NCI-H2196 treated with DMSO at 0.1 percent for 48 hours (cell line): Measurements from ENCODE around the gene DNAJA1.
A peak's percentile ranks its signal among the peaks of the same experiment; 100 is the strongest.
"Not testable (repeated sequence)": the region's sequence is repeated elsewhere in the genome, so short reads cannot be mapped to it uniquely, and the experiment has no call there.

ENCODE experiments used
- DNase-seq: peaks from one replicate; lab custom pipeline; 2025; ENCODE audit not compliant: unreplicated experiment; lab: John Stamatoyannopoulos, UW

Gene DNAJA1

DNA sequence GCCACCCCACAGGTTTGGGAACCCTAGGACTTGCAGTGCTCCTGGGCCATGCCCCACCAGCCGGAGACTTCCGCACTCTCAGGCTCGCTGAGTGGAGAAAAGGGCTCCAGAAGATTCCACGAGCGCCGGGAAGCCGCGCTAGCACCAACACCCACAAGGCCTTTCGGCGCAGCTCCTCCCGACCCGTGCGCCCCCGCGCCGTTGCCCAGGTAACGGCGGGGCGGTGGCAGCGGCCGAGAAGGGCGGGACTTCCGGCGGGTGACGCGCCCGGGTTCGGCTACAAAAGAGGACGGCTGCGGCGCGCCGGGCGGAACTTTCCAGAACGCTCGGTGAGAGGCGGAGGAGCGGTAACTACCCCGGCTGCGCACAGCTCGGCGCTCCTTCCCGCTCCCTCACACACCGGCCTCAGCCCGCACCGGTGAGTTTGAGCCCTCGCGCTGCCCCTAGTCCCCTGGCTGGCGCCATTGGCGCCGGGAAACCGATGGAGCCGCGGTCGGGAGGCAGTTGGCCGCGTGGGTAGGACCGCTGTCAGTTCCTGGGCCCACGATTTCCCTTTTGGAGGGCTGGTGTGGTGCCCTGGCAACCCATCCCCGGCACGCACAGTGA lies at the start of gene DNAJA1:
TSS of gene DNAJA1 (plus strand) at position 308 of the 606 bp plus-strand sequence. CDS start 1,212 bp downstream, outside the sequence.
- peak; percentile 80 for DNase-seq

DNA sequence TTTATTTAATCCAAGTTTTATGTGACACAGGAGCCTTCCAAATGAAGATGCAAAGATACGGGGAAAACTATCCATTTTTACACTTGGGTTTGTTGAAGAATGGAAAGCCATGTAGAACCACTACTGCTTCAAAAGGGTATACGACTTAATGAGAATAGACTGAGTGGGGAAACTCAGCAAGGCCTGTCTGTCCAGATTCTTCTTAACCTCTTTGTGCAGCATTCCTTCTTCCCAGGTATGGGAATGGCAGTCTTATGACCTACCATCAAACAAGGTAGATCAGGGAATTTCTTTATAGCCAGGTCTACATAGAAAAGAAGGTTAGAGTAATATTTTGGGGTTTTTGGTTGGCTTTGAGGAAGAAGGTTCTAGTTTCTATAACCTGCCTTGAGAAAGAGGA lies 47.0 kb upstream of the DNAJA1 start:
- DNase-seq = no peak

DNA sequence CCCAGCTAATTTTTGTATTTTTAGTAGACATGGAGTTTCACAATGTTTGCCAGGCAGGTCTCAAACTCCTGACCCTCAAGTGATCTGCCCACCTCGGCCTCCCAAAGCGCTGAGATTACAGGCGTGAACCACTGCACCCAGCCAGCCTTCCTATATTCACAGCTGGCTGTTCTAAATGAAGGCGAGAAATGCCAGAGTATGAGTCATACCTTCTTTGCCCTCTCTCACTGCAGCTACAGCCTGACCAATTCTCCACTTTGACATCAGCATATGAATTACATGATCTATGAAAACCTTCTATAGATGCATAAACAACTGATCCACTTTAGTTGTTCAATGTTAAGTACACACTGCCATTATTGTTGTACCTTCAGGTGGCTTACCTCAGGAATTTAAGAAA lies 38.1 kb upstream of the DNAJA1 start:
- no peak for DNase-seq

DNA sequence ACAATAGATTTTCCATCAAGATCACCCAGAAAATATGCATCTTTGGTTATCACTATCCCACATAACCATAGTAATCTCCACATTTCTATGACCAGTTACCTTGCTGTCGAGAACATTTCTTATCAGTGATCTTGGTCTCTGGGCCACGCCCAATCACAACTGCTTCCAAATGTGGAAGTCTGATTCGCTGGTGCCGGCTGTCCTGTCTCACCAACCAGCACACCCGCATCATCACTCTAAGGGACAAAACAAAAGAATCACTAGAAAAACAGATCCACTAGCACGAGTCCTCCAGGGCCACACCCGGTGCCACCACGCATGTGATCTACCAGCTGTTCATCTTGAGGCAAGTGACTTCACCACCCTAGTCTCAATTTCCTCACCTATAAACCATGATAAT lies 35.4 kb upstream of the DNAJA1 start:
- no peak for DNase-seq

DNA sequence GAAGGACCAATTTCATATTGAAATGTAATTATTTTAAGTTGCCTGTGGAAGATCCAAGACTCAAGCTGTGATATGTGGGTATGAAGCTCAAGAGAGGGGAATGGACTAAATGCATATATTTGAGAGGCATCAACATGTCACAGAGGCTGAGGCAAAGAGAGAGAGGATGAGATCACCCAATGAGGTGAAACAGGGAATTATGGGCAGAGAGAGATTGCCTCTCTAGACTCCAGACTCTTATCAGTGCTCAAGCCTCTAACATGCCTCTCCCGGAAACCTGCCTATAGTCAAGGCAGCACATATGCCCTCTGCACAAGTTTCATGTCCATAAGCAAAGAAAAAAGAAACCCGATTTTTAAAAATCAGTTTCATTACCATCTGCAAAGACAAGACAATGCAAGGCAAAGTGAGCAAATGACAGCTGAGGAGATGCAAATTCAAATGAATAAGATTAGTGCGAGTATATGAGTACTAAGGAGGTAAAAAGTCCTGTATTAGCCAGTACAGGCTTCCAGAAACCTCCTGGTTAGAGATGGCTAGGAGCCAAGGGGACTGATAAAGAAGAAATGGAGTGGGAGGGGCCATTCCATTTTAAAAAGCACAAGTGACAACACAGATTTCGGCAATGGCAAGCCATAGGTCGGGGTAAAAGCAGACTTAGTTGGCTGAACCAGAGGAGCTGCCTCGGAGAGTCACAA lies 33.0 kb upstream of the DNAJA1 start:
- no peak for DNase-seq

DNA sequence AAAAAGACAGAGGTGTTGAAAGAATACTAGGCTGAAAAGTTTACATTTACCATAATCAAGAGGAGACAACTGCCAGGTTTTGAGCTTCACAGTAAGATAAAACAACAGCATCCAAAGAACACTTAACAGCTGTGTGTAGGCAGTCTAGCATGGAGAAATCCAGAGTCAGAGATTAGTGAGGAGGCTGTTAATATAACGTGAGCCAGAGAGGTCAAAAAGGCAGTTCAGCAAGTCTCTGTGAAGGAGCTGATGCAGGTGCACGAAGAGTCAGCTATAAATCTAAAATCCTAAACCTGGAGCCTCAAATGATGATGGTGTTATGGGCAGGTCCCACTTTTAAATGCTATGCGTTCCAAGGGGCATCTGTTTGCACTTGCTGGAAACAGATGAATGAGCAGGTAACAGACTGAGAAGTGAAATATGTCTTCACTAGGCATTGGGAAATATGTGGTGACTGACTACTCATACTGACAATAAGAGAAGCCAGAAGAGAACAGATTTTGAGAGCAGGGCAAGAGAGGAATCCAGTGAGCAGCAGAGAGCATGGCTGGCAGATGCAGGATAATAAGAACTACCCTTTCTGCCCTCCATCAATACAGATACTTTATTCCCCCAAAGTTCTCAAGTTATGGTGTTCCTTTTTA lies 32.4 kb upstream of the DNAJA1 start:
- DNase-seq = no peak

DNA sequence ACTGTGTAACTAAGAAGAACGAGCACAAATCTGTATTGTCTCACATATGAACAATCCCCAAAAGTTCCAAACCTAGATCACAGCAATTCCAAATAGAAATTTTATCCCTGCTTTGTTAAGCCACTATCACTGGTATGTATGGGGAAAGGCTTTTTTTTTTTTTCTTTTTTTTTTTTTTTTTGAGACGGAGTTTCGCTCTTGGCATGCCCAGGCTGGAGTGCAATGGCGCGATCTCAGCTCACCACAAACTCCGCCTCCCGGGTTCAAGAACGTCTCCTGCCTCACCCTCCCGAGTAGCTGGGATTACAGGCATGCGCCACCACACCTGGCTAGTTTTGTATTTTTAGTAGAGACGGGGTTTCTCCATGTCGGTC lies 24.4 kb upstream of the DNAJA1 start:
- DNase-seq = not testable (repeated sequence)

DNA sequence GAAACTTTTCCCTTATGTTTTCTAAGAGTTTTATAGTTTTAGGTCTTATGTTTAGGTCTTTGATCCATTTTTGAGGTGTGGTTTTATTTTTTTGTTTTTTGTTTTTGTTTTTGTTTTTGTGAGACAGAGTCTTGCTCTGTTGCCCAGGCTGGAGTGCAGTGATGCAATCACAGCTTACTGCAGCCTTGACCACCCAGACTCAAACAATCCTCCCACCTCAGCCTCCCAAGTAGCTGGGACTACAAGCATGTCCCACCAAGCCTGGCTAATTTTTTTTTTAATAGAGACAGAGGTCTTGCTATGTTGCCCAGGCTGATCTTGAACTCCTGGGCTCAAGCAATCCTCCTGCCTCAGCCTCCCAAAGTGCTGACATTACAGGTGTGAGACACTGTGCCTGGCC lies 19.7 kb upstream of the DNAJA1 start:
- not testable (repeated sequence) for DNase-seq

DNA sequence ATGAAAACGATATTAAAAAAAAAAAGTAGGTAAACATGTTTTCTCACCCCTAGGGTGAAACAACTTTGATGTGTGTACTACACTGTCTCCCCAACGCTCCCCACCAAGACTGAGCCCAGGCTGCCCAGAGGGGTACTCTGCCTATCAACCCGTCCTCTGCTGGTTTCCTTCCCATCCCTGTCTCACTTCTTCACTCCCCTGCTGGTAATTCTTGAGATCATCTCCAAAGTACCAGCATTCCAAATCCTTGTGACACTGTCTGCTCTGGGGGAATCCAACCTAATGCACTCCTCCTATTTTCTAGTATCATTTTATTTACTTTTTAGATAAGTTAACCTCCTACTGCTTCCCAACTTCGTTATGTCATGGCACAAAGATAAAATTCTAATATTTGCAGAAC lies 17.3 kb upstream of the DNAJA1 start:
- no peak for DNase-seq

DNA sequence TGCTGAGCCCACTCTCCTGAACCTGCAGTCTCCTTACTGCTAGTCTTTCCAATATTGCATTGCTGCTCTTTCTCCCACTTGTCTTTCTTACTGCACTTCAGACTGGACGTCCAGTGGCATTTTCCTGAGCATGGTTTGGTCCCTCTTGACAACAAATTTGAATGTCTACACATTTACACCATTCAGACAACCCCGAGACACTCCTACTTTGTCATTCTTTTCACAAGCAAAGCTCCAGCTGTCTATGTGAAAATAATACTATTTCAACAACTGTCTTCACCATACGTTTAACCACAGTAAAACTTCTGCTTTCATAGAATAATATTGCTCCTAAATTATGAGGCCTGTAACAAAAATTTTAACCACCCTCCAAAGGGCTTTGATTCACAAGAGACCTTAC lies 13.2 kb upstream of the DNAJA1 start:
- no peak for DNase-seq

DNA sequence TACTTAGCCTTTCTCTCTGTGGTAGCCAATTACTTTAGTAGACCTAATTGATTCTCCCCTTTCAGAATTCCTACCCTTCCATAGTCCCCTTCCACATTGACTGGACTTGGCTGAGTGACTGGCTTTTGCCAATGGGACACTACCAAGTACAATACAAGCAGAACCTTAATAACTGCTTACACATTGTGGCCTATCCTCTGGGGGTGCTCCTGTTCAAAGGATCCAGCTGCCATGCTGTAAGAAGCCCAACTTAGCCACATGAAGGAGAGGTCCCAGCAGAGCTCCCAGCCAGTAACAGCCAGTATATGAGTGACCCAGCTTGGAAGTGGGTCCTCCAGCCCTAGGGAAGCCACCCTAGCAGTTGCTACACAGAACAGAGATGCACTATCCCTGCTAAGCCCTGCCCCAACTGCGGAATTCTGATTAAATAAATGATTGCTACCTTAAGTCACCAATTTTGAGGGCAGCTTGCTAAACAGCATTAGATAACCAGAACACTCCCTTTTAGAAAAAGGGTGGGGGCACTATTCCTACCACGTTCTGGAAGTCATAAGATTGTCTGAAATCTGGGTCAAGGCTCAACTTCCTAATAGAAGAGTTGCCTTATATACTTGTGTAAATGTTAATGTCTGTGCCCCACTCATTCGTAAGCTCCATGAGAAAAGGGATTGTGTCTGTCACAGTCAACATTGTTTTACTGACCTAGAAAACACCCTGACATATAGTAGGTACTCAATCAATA lies 12.6 kb upstream of the DNAJA1 start:
- no peak for DNase-seq

DNA sequence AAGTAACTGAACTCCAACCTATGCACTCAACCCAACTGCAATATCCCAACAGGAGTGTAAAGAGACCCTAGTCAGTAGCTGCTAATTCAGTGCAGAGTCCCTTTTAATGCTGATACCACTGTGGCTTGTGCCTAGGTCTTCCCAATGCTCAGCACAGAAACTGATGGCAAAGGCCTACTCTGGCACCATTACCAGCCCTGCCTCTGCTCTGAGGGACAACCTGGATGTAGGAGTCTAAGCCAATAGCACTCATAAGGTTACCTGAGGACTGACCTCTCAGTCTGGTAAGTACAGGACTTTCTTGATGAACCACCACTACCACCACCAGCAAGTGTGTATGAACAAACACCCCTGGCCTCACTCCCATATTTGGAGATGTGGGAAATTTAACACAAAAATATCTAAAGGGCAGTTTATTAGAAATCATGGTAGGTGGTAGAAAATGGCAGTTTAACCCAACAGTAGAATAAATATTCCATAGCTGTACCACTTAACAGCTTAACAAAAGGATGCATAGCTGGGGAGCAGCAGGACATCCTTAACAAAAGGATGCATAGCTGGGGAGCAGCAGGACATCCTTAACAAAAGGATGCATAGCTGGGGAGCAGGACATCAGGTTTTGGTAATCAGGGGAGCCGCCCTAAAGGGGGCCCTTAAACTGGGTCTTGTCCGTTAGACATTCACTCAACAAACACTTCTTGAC lies 11.0 kb upstream of the DNAJA1 start:
- no peak for DNase-seq

DNA sequence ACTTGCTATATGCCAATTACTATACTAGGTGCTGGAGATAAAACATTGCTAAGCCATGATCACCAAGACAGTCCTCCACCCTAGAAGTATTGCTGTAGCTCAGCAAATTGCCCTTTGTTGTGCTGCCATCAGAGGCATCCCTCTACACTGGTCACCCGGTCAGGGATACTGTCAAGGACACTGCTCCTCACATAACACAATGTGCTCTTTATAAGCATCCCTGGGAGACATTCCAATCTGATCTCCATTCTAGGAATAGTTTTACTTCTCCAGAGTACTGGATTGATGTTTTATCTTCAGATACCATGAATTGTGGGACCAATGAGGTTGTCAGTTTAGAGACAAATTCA lies 10.4 kb upstream of the DNAJA1 start:
- DNase-seq = no peak

DNA sequence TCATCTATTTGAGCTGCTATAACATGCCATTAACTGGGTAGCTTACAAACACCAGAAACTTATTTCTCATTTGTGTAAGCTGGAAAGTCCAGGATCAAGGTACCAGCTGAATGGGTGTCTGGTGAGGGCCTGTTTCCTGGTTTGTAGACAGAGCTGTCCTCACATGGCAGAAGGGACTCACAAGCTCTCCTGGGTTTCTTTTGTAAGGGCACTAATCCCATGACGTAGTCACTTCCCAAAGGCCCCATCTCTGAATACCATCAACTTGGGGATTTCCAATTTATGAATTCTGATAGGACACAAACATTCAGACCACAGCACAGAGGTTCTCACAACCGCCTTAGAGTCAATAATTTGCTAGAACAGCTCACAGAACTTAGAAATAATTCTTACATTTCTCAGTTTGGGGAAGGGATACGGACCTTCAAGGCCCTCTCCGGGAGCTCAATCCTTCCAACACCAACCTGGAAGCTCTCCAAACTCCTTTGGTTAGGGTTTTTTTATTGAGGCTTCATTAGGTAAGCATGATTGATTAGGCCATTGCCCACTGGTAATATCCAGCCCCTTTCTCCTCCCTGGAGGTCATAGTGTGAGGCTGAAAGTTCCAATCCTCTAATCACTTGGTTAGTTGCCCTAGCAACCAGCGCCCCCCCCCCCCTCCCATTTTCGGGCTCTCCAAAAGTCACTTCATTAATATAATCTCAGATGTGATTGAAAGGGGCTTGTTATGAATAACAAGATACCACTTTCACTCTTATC lies 7.6 kb upstream of the DNAJA1 start:
- no peak for DNase-seq

DNA sequence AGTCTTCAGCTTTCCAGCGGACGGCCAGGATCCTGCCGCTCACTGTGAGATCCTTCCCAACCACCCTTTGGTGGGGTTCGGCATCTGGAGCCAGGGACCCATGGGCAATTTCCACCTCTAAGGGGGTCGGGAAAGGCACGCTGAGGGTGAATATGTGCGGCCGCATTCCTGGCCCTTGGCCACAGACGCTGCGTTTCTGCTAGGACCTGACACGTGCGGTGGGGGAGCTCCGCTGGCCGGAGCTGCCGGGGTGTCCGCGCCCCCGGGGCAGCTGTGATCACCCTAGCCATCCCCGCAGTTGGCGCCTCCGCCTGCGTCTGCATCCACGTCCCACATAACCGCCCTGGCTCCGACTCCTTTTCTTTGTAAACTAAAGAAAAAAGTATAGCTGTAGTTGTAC lies 5.3 kb upstream of the DNAJA1 start:
- DNase-seq = no peak

DNA sequence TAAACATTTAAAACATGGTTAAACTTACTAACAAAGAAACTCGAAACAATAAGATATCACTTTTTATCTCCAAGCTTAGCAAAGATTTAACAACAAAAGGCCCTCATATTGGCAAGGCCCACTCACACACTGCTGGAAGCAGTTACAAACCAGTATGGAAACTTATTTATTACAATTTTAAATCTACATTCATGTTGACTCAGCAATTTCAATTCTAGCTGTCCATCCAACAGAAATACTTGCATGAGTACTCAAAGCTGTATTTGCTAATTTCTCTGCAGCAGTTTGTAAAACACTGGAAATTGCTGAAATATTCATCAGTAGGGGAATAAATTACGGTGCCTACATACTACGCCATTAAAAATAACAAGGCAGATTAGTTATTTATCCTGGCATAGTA lies 2.8 kb upstream of the DNAJA1 start:
- DNase-seq = no peak

DNA sequence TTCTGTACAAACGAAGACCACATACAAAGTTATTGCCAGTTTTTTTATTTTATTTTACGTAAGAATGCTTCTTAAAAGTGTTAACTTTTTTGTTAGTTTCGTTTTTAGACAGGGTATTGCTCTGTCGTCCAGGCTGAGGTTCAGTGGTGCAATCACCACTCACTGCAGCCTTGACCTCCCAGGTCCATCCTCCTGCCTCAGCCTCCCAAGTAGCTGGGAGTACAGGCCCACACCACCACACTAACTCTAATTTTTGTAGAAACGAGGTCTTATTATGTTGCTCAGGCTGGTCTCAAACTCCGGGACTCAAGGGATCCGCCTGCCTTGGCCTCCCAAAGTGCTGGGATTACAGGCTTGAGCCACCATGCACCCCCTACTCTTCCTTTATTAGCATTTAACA lies 2.3 kb upstream of the DNAJA1 start:
- no peak for DNase-seq

DNA sequence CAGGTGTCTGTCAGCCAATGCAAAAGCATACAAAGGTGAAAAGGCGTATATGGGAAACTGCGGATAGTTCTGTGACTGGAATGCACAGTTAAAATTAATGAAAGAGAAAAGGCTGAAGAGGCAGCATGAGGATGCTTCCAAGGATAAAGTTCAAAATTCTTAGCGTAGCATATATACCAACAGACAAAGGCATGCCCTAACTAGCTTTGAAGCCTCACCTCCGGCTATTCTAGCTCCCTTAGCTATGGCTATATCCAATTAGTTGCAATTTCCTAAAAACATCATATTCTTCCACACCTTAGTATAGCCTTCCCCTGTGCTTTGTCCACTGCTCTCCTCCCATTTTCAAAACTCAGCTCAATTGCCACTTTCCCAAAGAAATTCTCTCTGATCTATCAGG lies 1.4 kb upstream of the DNAJA1 start:
- DNase-seq = no peak

DNA sequence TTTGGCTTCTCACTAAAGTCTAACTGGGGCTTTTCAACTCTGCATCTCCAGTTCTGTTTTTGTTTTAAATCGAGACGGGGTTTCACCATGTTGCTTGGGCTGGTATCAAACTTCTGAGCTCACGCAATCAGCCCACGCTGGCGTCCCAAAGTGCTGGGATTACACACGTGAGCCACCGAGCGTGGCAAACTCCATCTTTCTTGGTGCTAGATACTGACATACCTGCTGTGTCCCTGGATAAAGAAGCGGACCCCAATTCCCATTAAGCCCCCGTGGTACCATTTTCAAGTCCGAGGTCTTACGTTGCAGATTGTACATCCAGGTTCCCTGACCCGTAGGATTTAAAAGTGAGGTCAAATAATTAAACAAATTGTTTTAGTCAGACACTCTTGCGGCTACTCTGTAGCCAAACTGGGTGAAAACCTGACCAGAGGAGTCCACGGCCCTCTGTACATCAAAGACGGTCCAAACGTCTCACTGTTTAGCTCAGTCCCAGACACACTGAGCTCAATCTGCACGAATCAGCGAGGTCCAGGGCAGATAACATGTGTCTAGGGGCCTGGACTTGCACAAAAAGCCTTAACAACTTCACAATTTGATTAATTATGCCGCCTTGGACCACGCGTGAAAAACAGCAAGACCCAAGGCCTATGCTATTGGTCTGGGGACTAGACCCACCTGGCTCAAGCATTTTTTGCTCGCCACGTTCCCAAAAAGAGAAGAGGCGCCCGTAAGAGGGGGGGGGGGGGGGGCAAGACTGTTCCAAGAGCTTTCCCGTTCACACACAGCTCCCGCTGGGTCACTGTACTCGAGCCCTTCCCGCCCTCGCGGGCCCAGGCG lies 727 bp upstream of the DNAJA1 start:
- DNase-seq = no peak
